Panc1 (cell line): Measurements from ENCODE around the gene PRKCZ. TPM values are rescaled to one million over a fixed set of nuclear protein-coding genes. Genes with fewer than 3 reads are reported as not detected.

Experiments
- ATAC-seq: fragments of 200-7000 bp; cut with Tn5 transposase; 2 replicates; pipeline ENCODE4 v1.9.1; 2020; ENCODE audit warnings: mild to moderate bottlenecking, moderate library complexity
- BruUV-seq: library from RNA; stranded (reverse); fragments of 400-500 nt; replicated peaks from 2 replicates; lab custom pipeline; 2021; lab: Mats Ljungman, UMichigan
- CTCF ChIA-PET: fragments of 300-600 bp; sonication (Branson Sonifier 250); formaldehyde crosslinking; loops from one replicate; lab custom pipeline; 2022; ENCODE audit warnings: antibody characterized with exemption; lab: Charles Lee
- POLR2A ChIA-PET: fragments of 300-600 bp; sonication (Branson Sonifier 250); formaldehyde crosslinking; loops from one replicate; lab custom pipeline; 2022; ENCODE audit warnings: antibody characterized with exemption; lab: Charles Lee
- DNase-seq: peaks from one replicate; pipeline ENCODE4 v3.0.0-alpha.2; 2010; ENCODE audit warnings: low read depth, low spot score
- H3K27ac ChIP-seq: 2 replicates; pipeline ENCODE4 v1.5.1; 2011; ENCODE audit warnings: mild to moderate bottlenecking, low read length, inconsistent platforms
- H3K27me3 ChIP-seq: fragments of 200-500 bp; sonication (Bioruptor generic); 2 replicates; pipeline ENCODE4 v1.6.0; 2014; ENCODE audit warnings: low read length, inconsistent platforms; ENCODE audit not compliant: control insufficient read depth, insufficient read depth
- H3K36me3 ChIP-seq: fragments of 200-500 bp; sonication (Bioruptor generic); 2 replicates; pipeline ENCODE4 v1.5.1; 2014; ENCODE audit warnings: inconsistent platforms, mild to moderate bottlenecking, low read length, moderate library complexity; ENCODE audit not compliant: control insufficient read depth, insufficient read depth
- H3K4me1 ChIP-seq: 2 replicates; pipeline ENCODE4 v1.5.1; 2011; ENCODE audit warnings: inconsistent platforms, mild to moderate bottlenecking, low read length, moderate library complexity; ENCODE audit not compliant: control insufficient read depth, insufficient read depth
- H3K4me3 ChIP-seq, 2 experiments: 2 replicates each; pipeline ENCODE4 v1.5.1; 2011 to 2012; ENCODE audit warnings: low read depth in 2 of 2, low read length in 2 of 2, mild to moderate bottlenecking in 2 of 2, inconsistent platforms in 1 of 2, moderate library complexity in 1 of 2
- H3K9me3 ChIP-seq: fragments of 200-500 bp; sonication (Bioruptor generic); 2 replicates; pipeline ENCODE4 v1.5.1; 2014; ENCODE audit warnings: low read depth, mild to moderate bottlenecking, inconsistent platforms, low read length, moderate library complexity; ENCODE audit not compliant: control insufficient read depth, insufficient read depth
- POLR2AphosphoS5 ChIP-seq: IDR thresholded peaks from 2 replicates; pipeline ENCODE4 v1.6.1; 2012; ENCODE audit warnings: mild to moderate bottlenecking, low read depth, low read length, moderate library complexity
- SIN3A ChIP-seq: IDR thresholded peaks from 2 replicates; pipeline ENCODE4 v1.6.1; 2012; ENCODE audit warnings: low read depth, mild to moderate bottlenecking, low read length, moderate library complexity, borderline replicate concordance; ENCODE audit not compliant: insufficient read depth
- TCF7L2 ChIP-seq: IDR thresholded peaks from 2 replicates; pipeline ENCODE4 v1.6.1; 2011; ENCODE audit warnings: mild to moderate bottlenecking, low read depth, low read length, inconsistent platforms
- in situ Hi-C: cut with HindIII; loops from 2 replicates; pipeline ENCODE4 v1.10.0; 2016; ENCODE audit warnings: low sequenced_read_pairs, low pct_unique_long_range_greater_than_20kb
- intact Hi-C: fragments of 100-400 bp; cut with micrococcal nuclease; formaldehyde crosslinking; loops from one replicate; pipeline ENCODE4 v1.10.0; 2022; ENCODE audit not compliant: unreplicated experiment
- total RNA-seq: library from RNA; stranded (reverse); gene quantifications from one replicate; pipeline ENCODE4 v1.2.1, GENCODE V29; 2021; ENCODE audit not compliant: unreplicated experiment
- TF ChIP-seq, protein P1 (sequence below): fragments of 450-650 bp; IDR thresholded peaks from 2 replicates; pipeline ENCODE4 v1.5.1; 2017; ENCODE audit warnings: mild to moderate bottlenecking
- TF ChIP-seq, protein P2 (sequence below), 2 experiments: IDR thresholded peaks; 2 replicates each; pipeline ENCODE4 v1.6.1; 2011 to 2012; ENCODE audit warnings: low read depth in 2 of 2, control low read depth in 1 of 2, low read length in 1 of 2, mild to moderate bottlenecking in 1 of 2, moderate library complexity in 1 of 2; ENCODE audit not compliant: insufficient read depth in 1 of 2

The PRKCZ gene
- total RNA-seq, 1 experiment from 2014 or later: 26.7 TPM

DNA sequence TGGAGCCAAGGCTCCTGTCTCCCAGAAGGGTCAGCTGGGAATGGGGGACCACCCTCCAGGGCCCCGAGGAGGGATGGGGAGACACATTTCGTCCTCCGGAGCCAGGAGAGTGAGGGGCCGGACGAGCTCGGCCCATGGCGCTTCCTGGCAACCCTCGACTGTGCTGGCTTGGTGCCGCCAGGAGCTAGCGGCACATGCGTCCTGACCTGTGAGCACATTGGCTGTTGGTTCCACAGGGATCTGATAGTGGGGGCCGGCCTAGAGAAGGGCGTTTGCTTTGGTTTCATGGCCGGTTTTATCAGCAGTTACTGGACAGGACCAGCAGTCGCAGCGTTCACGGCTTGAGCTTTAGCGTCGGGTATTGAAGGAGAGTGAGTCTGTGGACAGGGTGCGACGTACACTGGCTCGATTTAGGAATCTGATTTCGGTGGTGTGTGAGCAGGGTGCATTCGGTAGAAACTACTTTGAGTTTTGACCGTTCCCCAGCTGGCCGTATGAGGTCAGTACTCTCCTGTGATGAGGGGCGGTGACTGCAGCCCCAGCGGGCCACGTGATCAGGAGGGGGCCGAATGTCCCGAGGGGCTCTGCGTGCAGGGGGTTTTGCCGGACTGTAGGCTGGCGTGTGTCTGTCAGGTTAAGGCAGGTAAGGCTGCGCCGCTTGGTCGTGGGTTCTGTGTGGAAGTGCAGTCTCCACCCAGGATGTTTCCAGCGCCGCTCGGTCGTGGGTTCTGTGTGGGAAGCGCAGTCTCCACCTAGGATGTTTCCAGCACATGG is 125.7 kb downstream of the PRKCZ start:
- no TSS peak for BruUV-seq
- no peak for DNase-seq
- intact Hi-C loops: no loop called here
- no peak for ATAC-seq
- POLR2A ChIA-PET: no interaction called here
- no peaks in the 10 kb centered on the region for H3K9me3 ChIP-seq
- H3K36me3 ChIP-seq: no peaks in the 10 kb centered on the region
- H3K4me3 ChIP-seq: no peak overlapping the region
- no peaks in the 10 kb centered on the region for H3K4me1 ChIP-seq
- no peaks in the 10 kb centered on the region for H3K27me3 ChIP-seq
- TF ChIP-seq POLR2AphosphoS5 (no peak), SIN3A (no peak)
- TF ChIP-seq, protein P1, sequence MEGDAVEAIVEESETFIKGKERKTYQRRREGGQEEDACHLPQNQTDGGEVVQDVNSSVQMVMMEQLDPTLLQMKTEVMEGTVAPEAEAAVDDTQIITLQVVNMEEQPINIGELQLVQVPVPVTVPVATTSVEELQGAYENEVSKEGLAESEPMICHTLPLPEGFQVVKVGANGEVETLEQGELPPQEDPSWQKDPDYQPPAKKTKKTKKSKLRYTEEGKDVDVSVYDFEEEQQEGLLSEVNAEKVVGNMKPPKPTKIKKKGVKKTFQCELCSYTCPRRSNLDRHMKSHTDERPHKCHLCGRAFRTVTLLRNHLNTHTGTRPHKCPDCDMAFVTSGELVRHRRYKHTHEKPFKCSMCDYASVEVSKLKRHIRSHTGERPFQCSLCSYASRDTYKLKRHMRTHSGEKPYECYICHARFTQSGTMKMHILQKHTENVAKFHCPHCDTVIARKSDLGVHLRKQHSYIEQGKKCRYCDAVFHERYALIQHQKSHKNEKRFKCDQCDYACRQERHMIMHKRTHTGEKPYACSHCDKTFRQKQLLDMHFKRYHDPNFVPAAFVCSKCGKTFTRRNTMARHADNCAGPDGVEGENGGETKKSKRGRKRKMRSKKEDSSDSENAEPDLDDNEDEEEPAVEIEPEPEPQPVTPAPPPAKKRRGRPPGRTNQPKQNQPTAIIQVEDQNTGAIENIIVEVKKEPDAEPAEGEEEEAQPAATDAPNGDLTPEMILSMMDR: no peak
- TF ChIP-seq, protein P2, sequence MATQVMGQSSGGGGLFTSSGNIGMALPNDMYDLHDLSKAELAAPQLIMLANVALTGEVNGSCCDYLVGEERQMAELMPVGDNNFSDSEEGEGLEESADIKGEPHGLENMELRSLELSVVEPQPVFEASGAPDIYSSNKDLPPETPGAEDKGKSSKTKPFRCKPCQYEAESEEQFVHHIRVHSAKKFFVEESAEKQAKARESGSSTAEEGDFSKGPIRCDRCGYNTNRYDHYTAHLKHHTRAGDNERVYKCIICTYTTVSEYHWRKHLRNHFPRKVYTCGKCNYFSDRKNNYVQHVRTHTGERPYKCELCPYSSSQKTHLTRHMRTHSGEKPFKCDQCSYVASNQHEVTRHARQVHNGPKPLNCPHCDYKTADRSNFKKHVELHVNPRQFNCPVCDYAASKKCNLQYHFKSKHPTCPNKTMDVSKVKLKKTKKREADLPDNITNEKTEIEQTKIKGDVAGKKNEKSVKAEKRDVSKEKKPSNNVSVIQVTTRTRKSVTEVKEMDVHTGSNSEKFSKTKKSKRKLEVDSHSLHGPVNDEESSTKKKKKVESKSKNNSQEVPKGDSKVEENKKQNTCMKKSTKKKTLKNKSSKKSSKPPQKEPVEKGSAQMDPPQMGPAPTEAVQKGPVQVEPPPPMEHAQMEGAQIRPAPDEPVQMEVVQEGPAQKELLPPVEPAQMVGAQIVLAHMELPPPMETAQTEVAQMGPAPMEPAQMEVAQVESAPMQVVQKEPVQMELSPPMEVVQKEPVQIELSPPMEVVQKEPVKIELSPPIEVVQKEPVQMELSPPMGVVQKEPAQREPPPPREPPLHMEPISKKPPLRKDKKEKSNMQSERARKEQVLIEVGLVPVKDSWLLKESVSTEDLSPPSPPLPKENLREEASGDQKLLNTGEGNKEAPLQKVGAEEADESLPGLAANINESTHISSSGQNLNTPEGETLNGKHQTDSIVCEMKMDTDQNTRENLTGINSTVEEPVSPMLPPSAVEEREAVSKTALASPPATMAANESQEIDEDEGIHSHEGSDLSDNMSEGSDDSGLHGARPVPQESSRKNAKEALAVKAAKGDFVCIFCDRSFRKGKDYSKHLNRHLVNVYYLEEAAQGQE (IDR thresholded peaks at IDR 0.05; ENCODE audit: insufficient read depth in 1 of 2, low read depth in 2 of 2, low read length in 1 of 2): no peak
- no peak overlapping the region for H3K27ac ChIP-seq
- CTCF ChIA-PET: interaction anchor here (0.7 kb wide), 1 partner anchor 7 kb away, joined by 3 read pairs; no protein-coding TSS in a partner anchor
- in situ Hi-C loops: no loop called here

DNA sequence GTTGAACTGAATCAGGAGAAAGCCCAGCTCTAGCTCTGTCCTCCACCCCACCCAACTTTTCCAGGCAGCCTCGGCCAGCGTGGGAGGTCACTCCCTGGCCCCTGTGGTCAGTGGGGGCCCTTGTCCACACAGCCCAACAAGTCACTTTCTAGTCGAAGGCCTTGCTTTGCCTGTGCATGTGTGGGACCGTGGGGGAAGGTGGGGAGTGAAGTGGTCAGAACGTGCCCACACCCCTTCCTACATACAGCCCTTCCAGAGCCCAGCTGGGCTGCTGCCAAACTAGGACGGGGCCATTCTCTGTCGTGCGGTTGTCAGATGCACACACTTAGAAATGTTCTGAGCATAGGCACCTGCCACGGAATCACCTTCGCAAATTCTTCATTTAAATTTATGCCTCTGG is 126.4 kb downstream of the PRKCZ start:
- no peak for ATAC-seq
- intact Hi-C loops (no loop called here), in situ Hi-C loops (no loop called here)
- BruUV-seq: no TSS peak
- H3K36me3 ChIP-seq: no peaks in the 10 kb centered on the region
- no peaks in the 10 kb centered on the region for H3K4me1 ChIP-seq
- H3K4me3 ChIP-seq: no peak overlapping the region
- ChIA-PET CTCF (no interaction called here), POLR2A (no interaction called here)
- H3K27ac ChIP-seq: no peak overlapping the region
- H3K27me3 ChIP-seq: no peaks in the 10 kb centered on the region
- no peak for TF ChIP-seq SIN3A
- no peaks in the 10 kb centered on the region for H3K9me3 ChIP-seq
- DNase-seq: no peak

DNA sequence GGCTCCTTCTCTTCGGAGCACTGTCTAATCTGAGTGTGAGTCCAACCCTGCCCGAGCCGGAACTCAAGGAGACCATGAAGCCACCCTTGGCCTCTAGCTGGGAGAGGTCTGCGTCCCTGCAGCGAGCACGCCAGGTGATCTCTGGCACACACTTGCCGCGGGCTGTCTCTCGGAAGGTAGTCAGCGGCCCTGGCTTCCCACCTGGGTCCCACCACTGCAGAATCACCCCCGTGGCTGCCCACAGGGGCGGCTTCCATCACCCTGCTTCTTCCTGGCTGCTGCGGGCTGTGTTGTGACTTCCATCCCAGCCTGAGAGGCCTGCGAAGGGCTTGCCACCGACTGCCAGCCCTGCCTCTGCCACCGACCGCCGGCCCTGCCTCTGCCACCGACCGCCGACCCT is 127.3 kb downstream of the PRKCZ start:
- no peaks in the 10 kb centered on the region for H3K36me3 ChIP-seq

More for the DNA sequence above, 127.3 kb downstream of the PRKCZ start:
- H3K27ac ChIP-seq: no peak overlapping the region
- DNase-seq: no peak
- ChIA-PET POLR2A (no interaction called here), CTCF (no interaction called here)
- H3K9me3 ChIP-seq: no peaks in the 10 kb centered on the region
- no peaks in the 10 kb centered on the region for H3K27me3 ChIP-seq
- in situ Hi-C loops: no loop called here
- BruUV-seq: no TSS peak
- TF ChIP-seq SIN3A: no peak
- no peak for TF ChIP-seq TCF7L2
- no peak for TF ChIP-seq POLR2AphosphoS5
- TF ChIP-seq, protein P1: no peak
- TF ChIP-seq, protein P2 (IDR thresholded peaks at IDR 0.05; ENCODE audit: insufficient read depth in 1 of 2, low read depth in 2 of 2, low read length in 1 of 2): no peak
- intact Hi-C loops: no loop called here
- H3K4me1 ChIP-seq: no peaks in the 10 kb centered on the region
- no peak for ATAC-seq
- no peak overlapping the region for H3K4me3 ChIP-seq
